Dermis lymphatic vessel endothelial cell (primary cell): Measurements from ENCODE around the gene CAPG. TPM values are rescaled to one million over a fixed set of nuclear protein-coding genes. Genes with fewer than 3 reads are reported as not detected.

ENCODE experiments used
- total RNA-seq: library from RNA; depleted of rRNA; stranded (reverse); fragments of >200 nt; gene quantifications from 2 replicates; pipeline ENCODE4 v1.2.1, GENCODE V29; 2014

CAPG gene
- total RNA-seq, result 30.9 and 39.5 TPM in 2 replicates

DNA sequence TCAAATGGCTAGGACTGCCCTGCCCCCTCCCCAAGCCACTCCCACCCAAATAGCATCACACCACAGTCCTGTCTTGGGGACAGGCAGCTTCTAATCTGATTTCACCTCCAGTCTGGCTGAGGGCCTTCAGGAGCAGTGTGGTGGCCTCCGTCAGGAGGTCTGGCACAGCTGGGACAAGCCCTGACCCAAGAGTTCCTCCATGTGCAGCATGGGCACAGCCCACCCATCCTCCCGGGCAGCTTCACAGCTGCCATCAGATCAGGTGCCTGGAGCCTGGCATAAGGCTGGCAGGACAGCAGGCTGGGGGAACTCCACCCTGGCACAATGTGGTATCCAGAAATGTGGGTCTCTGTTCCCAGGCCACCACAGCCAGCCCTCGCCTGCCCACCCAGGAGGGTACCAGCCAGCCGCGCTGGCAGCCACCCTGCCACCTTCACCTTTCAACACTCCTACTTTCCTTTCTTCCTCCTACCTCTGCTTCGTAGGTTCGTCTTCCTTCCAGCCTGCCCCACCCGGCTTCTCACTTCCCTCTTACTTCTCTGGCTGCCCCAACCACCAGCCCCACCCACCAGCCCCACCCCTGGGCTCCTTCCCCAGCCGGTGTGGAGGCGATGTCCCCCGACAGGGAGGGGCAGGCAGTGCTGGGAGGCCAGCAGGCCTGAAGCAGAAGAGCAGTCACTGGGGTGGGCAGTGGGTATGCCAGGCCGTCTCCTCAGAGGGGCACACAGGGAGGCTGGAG, at the start of gene CAPG:
TSS of gene CAPG (minus strand) at position 522 of the 739 bp plus-strand sequence. CDS start 8,221 bp downstream, outside the sequence.

DNA sequence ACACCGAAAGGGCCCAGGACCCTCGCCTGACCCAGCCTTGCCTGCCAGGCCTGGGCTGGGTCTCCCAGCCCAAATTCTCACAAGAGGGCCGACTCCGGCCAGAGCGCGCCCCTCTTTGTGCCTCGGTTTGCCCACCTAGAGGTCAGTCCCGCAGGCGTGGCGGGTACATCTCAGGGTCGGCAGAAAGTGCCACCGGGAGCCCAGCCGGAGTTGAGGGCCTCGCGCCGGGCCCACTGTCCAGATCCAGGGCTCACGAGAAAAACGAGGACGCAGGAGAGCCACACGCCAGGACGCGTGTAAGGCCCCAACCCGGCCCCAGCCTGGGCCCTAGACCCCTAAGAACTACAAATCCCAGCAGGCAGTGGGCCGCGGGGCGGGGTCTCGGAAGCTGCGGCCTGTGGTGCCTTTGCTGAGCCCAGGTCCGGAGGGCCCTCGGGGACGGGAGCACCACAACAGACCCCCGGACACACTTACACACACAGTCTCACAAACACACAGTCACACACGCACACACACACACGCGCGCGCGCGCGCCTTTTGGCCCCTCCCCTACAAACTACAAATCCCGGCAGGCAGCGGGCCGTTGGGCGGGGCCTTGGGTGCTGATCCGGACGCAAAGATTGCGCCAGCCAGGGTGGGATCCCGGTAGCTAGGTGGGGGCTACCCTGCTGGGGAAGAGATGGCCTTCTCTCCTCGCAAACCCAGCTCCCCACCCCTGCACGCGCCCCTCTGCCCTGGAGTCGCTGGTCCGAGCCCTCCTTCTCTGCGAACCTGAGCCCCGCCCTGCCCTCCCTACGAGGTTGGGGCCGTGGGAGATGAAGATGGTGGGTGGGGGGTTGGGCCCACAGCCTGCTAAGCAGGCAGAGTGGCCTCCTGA, 8.2 kb upstream of the CAPG start, which contains the start of gene SH2D6:
TSS of gene SH2D6 (plus strand) at position 583 of the 877 bp plus-strand sequence. CDS start 10,752 bp downstream, outside the sequence.

GRCh38 chr2:85354286-85355072, 55.7 kb downstream of the CAPG start, which contains the start of the genes ELMOD3 and RETSAT:
TSS of gene ELMOD3 (plus strand) at chr2:85354769. CDS start at chr2:85357199, 2,430 bp downstream.
TSS of gene RETSAT (minus strand) at chr2:85354528. CDS start at chr2:85354507, 21 bp downstream.

Other genes starting within 250 kb of the CAPG start
- 61.5 and 71.8 TPM in 2 replicates for gene TGOLN2, start 82.4 kb downstream of the CAPG start, total RNA-seq
- 59.1 and 68.5 TPM in 2 replicates for gene RETSAT, start 55.8 kb downstream of the CAPG start, total RNA-seq
- gene ELMOD3, start 55.6 kb downstream of the CAPG start, total RNA-seq, result 8.1 and 8.2 TPM in 2 replicates
- 0.11 TPM in 1 of 2 replicates, not detected in the other for gene SH2D6, start 8.3 kb upstream of the CAPG start, total RNA-seq
- gene MAT2A, start 128.8 kb upstream of the CAPG start, total RNA-seq, result 75.9 and 119 TPM in 2 replicates
- gene GGCX, start 151.1 kb upstream of the CAPG start, total RNA-seq, result 30.2 and 33.7 TPM in 2 replicates
- 1.7 and 8.8 TPM in 2 replicates for gene VAMP8, start 167.2 kb upstream of the CAPG start, total RNA-seq
- gene VAMP5, start 174.1 kb upstream of the CAPG start, total RNA-seq, result 89.0 and 119 TPM in 2 replicates
- gene RNF181, start 185.4 kb upstream of the CAPG start, total RNA-seq, result 200 and 267 TPM in 2 replicates
- gene TMEM150A, start 192.3 kb upstream of the CAPG start, total RNA-seq, result 10.1 and 10.8 TPM in 2 replicates
- 24.4 and 27.5 TPM in 2 replicates for gene C2orf68, start 201.7 kb upstream of the CAPG start, total RNA-seq
- 31.8 and 35.0 TPM in 2 replicates for gene USP39, start 205.8 kb upstream of the CAPG start, total RNA-seq